ENCODE data around the gene TMCC3. TPM values are rescaled to one million over a fixed set of nuclear protein-coding genes. Genes with fewer than 3 reads are reported as not detected.

The TMCC3 gene
- total RNA-seq, 1 experiment from 2014 or later = 2.2 TPM

DNA sequence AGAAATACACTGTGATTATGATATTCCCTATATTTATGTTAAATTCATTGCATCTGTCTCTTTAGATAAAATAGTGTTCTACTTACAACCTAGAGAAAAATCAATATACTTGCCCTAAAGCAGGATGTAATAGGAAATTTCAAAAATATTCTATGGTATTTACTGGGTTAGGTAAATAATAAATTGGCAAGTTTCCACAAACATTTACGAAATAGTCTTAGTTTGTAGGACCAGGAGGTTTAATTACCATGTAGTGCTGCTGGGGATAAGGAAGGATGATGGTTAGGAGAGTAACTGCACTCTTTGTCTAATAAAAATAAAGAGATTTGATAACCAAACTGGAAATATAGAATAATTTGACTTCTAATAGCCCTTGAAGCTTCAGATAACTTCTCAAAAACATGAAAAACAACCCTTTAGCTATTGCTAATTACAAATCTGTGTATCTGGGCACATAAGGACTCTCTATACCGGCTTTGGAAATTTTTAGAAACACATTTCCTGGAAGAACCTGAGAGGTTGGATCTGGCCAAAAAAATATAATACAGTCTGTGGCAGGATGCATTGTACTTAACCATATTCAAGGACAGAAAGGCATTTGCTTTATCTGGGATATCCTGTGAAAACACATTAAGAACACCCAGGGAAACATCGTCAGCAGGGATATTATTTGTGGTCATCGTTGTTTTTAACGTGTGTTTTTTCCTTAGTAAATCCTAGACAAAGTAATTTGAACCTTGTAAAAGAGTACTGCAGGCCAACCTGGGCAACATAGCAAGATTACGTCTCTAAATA lies 36.7 kb upstream of the TMCC3 start (continued):
- TF ChIP-seq, protein P1, sequence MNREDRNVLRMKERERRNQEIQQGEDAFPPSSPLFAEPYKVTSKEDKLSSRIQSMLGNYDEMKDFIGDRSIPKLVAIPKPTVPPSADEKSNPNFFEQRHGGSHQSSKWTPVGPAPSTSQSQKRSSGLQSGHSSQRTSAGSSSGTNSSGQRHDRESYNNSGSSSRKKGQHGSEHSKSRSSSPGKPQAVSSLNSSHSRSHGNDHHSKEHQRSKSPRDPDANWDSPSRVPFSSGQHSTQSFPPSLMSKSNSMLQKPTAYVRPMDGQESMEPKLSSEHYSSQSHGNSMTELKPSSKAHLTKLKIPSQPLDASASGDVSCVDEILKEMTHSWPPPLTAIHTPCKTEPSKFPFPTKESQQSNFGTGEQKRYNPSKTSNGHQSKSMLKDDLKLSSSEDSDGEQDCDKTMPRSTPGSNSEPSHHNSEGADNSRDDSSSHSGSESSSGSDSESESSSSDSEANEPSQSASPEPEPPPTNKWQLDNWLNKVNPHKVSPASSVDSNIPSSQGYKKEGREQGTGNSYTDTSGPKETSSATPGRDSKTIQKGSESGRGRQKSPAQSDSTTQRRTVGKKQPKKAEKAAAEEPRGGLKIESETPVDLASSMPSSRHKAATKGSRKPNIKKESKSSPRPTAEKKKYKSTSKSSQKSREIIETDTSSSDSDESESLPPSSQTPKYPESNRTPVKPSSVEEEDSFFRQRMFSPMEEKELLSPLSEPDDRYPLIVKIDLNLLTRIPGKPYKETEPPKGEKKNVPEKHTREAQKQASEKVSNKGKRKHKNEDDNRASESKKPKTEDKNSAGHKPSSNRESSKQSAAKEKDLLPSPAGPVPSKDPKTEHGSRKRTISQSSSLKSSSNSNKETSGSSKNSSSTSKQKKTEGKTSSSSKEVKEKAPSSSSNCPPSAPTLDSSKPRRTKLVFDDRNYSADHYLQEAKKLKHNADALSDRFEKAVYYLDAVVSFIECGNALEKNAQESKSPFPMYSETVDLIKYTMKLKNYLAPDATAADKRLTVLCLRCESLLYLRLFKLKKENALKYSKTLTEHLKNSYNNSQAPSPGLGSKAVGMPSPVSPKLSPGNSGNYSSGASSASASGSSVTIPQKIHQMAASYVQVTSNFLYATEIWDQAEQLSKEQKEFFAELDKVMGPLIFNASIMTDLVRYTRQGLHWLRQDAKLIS (CRISPR knock-in tag; IDR thresholded peaks at IDR 0.05; ENCODE audit: borderline replicate concordance) = no peak

DNA sequence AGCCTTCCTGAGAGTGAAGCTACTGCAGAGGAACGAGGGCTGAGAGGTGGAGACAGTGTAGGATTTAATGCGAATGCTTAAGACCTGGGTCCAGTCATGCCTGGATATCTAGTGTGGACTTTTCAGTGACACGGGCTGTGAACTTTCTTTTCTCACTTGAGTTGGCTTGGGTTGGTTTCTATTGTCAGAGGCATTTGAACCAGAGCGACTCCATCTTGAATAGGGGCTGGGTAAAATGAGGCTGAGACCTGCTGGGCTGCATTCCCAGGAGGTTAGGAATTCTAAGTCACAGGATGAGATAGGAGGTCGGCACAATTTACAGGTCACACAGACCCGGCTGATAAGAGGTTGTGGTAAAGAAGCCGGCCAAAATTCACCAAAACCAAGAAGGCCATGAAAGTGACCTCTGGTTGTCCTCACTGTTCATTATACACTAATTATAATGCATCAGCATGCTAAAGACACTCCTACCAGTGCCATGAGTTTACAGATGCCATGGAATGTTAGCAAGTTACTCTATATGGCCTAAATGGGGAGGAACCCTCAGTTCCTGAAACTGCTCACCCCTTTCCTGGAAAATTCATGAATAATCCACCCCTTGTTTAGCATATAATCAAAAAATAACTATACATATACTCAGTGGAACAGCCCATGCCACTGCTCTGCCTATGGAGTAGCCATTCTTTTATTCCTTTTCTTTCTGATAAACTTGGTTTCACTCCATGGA lies 34.2 kb upstream of the TMCC3 start:
- Mint-ChIP-seq H3K36me3 (peaks cover 15% of the 10 kb centered on the region), H3K9me3 (peaks cover 12% of the 10 kb centered on the region), H3K27me3 (ENCODE audit: low read depth) (no peaks in the 10 kb centered on the region), H3K4me3 (no peak overlapping the region), H3K4me1 (peaks cover 7% of the 10 kb centered on the region), H3K27ac (no peak overlapping the region)
- ChIA-PET CTCF (no interaction called here), POLR2A (no interaction called here)
- ATAC-seq (no peak), DNase-seq (ENCODE audit: low spot score) (no peak)
- TF ChIP-seq TCF7 (CRISPR knock-in tag; IDR thresholded peaks at IDR 0.05; ENCODE audit: low read depth) = no peak
- TF ChIP-seq, protein P2, sequence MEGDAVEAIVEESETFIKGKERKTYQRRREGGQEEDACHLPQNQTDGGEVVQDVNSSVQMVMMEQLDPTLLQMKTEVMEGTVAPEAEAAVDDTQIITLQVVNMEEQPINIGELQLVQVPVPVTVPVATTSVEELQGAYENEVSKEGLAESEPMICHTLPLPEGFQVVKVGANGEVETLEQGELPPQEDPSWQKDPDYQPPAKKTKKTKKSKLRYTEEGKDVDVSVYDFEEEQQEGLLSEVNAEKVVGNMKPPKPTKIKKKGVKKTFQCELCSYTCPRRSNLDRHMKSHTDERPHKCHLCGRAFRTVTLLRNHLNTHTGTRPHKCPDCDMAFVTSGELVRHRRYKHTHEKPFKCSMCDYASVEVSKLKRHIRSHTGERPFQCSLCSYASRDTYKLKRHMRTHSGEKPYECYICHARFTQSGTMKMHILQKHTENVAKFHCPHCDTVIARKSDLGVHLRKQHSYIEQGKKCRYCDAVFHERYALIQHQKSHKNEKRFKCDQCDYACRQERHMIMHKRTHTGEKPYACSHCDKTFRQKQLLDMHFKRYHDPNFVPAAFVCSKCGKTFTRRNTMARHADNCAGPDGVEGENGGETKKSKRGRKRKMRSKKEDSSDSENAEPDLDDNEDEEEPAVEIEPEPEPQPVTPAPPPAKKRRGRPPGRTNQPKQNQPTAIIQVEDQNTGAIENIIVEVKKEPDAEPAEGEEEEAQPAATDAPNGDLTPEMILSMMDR (IDR thresholded peaks at IDR 0.05) = no peak
- TF ChIP-seq ZNF671 (CRISPR knock-in tag; IDR thresholded peaks at IDR 0.05) = no peak
- TF ChIP-seq, protein P3, sequence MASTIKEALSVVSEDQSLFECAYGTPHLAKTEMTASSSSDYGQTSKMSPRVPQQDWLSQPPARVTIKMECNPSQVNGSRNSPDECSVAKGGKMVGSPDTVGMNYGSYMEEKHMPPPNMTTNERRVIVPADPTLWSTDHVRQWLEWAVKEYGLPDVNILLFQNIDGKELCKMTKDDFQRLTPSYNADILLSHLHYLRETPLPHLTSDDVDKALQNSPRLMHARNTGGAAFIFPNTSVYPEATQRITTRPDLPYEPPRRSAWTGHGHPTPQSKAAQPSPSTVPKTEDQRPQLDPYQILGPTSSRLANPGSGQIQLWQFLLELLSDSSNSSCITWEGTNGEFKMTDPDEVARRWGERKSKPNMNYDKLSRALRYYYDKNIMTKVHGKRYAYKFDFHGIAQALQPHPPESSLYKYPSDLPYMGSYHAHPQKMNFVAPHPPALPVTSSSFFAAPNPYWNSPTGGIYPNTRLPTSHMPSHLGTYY (CRISPR knock-in tag; IDR thresholded peaks at IDR 0.05) = no peak
- no peak for TF ChIP-seq GABPB1 (CRISPR knock-in tag; IDR thresholded peaks at IDR 0.05)
- no peak for TF ChIP-seq ESRRA (CRISPR knock-in tag; IDR thresholded peaks at IDR 0.05; ENCODE audit: borderline replicate concordance)
- TF ChIP-seq HMGA2 (CRISPR knock-in tag; IDR thresholded peaks at IDR 0.05) = no peak
- no peak for TF ChIP-seq SMAD4 (CRISPR knock-in tag; IDR thresholded peaks at IDR 0.05)
- TF ChIP-seq, protein P4, sequence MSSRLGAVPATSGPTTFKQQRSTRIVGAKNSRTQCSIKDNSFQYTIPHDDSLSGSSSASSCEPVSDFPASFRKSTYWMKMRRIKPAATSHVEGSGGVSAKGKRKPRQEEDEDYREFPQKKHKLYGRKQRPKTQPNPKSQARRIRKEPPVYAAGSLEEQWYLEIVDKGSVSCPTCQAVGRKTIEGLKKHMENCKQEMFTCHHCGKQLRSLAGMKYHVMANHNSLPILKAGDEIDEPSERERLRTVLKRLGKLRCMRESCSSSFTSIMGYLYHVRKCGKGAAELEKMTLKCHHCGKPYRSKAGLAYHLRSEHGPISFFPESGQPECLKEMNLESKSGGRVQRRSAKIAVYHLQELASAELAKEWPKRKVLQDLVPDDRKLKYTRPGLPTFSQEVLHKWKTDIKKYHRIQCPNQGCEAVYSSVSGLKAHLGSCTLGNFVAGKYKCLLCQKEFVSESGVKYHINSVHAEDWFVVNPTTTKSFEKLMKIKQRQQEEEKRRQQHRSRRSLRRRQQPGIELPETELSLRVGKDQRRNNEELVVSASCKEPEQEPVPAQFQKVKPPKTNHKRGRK (CRISPR knock-in tag; IDR thresholded peaks at IDR 0.05; ENCODE audit: borderline replicate concordance) = no peak
- TF ChIP-seq, protein P5, sequence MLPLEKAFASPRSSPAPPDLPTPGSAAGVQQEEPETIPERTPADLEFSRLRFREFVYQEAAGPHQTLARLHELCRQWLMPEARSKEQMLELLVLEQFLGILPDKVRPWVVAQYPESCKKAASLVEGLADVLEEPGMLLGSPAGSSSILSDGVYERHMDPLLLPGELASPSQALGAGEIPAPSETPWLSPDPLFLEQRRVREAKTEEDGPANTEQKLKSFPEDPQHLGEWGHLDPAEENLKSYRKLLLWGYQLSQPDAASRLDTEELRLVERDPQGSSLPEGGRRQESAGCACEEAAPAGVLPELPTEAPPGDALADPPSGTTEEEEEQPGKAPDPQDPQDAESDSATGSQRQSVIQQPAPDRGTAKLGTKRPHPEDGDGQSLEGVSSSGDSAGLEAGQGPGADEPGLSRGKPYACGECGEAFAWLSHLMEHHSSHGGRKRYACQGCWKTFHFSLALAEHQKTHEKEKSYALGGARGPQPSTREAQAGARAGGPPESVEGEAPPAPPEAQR (CRISPR knock-in tag; IDR thresholded peaks at IDR 0.05) = no peak
- no peak for TF ChIP-seq SOX15 (CRISPR knock-in tag; IDR thresholded peaks at IDR 0.05)
- TF ChIP-seq, protein P6, sequence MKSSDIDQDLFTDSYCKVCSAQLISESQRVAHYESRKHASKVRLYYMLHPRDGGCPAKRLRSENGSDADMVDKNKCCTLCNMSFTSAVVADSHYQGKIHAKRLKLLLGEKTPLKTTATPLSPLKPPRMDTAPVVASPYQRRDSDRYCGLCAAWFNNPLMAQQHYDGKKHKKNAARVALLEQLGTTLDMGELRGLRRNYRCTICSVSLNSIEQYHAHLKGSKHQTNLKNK (CRISPR knock-in tag; IDR thresholded peaks at IDR 0.05) = no peak
- no peak for TF ChIP-seq ZBTB21 (CRISPR knock-in tag; IDR thresholded peaks at IDR 0.05; ENCODE audit: borderline replicate concordance)
- no peak for TF ChIP-seq JAZF1 (CRISPR knock-in tag; IDR thresholded peaks at IDR 0.05)
